Measurements from ENCODE around the gene NXT2. TPM values are rescaled to one million over a fixed set of nuclear protein-coding genes. Genes with fewer than 3 reads are reported as not detected.

NXT2 gene
- total and polyA plus RNA-seq, 10 of the 15 experiments (the other 5 are each of a cell fraction or from before 2014, with no cell fraction given): 10.8 to 38.1 (median 21.2) TPM

DNA sequence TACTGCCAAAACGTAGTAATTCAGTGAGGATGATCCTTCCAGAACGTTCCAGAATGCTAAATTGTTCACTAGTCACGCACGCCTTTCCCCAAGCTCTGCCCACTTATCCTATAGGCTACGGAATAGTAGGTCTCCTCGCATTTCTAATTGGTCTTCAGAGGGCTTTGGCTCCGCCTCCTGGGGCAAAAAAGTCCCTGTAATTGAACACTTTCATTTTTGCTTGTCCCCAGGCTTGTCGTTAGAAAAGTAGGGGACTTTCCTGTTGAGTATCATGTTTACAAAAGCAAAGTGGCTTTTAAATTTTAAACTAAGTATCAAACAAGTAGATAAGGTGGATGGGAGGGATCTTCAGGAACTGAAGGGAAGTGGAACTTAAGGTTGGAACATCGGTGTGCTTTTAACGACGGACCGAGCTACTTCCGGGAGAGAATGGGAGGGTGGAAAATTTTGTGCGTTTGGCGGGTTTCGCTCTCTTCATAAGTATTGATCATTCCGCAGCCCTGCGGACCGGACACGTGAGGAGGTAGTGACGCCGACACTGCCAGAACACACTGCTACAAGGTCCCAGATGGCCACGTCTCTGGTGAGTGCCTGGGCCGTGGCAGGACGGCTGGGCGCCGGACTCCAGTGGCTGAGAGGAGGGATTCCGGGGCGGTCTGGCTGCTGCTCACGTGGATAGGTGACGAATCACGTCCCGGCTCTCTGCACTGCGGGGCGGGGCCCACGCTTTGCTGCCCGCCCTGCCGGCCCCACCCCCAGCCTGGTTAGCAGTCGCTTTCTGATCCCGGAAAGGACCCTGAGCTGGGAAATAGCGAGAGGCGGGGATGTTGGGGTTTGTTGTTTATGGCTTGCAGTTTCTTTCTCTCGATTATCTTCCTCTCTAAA lies at the start of gene NXT2 (continued):
- TF ChIP-seq, protein P1, sequence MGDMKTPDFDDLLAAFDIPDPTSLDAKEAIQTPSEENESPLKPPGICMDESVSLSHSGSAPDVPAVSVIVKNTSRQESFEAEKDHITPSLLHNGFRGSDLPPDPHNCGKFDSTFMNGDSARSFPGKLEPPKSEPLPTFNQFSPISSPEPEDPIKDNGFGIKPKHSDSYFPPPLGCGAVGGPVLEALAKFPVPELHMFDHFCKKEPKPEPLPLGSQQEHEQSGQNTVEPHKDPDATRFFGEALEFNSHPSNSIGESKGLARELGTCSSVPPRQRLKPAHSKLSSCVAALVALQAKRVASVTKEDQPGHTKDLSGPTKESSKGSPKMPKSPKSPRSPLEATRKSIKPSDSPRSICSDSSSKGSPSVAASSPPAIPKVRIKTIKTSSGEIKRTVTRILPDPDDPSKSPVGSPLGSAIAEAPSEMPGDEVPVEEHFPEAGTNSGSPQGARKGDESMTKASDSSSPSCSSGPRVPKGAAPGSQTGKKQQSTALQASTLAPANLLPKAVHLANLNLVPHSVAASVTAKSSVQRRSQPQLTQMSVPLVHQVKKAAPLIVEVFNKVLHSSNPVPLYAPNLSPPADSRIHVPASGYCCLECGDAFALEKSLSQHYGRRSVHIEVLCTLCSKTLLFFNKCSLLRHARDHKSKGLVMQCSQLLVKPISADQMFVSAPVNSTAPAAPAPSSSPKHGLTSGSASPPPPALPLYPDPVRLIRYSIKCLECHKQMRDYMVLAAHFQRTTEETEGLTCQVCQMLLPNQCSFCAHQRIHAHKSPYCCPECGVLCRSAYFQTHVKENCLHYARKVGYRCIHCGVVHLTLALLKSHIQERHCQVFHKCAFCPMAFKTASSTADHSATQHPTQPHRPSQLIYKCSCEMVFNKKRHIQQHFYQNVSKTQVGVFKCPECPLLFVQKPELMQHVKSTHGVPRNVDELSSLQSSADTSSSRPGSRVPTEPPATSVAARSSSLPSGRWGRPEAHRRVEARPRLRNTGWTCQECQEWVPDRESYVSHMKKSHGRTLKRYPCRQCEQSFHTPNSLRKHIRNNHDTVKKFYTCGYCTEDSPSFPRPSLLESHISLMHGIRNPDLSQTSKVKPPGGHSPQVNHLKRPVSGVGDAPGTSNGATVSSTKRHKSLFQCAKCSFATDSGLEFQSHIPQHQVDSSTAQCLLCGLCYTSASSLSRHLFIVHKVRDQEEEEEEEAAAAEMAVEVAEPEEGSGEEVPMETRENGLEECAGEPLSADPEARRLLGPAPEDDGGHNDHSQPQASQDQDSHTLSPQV (IDR thresholded peaks at IDR 0.05): no peak
- TF ChIP-seq SIN3A (IDR thresholded peaks at IDR 0.05; ENCODE audit: low read depth, low read length): peak; percentile 76; the same call in 1 of the 2 replicates
- no peak for TF ChIP-seq SREBF2 (IDR thresholded peaks at IDR 0.05; ENCODE audit: low read length)
- no peak for TF ChIP-seq CHD4 (IDR thresholded peaks at IDR 0.05)
- no peak for TF ChIP-seq FOS (IDR thresholded peaks at IDR 0.05; ENCODE audit: borderline replicate concordance, extremely low read depth, insufficient read length)
- no peak for TF ChIP-seq ZNF384 (IDR thresholded peaks at IDR 0.05; ENCODE audit: borderline replicate concordance, low read depth, low read length)
- no peak for TF ChIP-seq PAX5 (IDR thresholded peaks at IDR 0.05; ENCODE audit: borderline replicate concordance, low read depth, low read length)
- TF ChIP-seq, protein P2, sequence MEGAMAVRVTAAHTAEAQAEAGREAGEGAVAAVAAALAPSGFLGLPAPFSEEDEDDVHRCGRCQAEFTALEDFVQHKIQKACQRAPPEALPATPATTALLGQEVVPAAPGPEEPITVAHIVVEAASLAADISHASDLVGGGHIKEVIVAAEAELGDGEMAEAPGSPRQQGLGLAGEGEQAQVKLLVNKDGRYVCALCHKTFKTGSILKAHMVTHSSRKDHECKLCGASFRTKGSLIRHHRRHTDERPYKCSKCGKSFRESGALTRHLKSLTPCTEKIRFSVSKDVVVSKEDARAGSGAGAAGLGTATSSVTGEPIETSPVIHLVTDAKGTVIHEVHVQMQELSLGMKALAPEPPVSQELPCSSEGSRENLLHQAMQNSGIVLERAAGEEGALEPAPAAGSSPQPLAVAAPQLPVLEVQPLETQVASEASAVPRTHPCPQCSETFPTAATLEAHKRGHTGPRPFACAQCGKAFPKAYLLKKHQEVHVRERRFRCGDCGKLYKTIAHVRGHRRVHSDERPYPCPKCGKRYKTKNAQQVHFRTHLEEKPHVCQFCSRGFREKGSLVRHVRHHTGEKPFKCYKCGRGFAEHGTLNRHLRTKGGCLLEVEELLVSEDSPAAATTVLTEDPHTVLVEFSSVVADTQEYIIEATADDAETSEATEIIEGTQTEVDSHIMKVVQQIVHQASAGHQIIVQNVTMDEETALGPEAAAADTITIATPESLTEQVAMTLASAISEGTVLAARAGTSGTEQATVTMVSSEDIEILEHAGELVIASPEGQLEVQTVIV (IDR thresholded peaks at IDR 0.05; ENCODE audit: borderline replicate concordance, partially characterized antibody): no peak
- no peak; the same call in 1 of the 2 replicates for TF ChIP-seq CREB1 (IDR thresholded peaks at IDR 0.05; ENCODE audit: low read depth)
- TF ChIP-seq CHD1 (IDR thresholded peaks at IDR 0.05; ENCODE audit: low read depth, low read length): no peak
- TF ChIP-seq GABPA (IDR thresholded peaks at IDR 0.05; ENCODE audit: low read depth): peak; percentile 97
- TF ChIP-seq NFYB (IDR thresholded peaks at IDR 0.05; ENCODE audit: insufficient read depth, low read depth, low read length): peak; percentile 71
- TF ChIP-seq, protein P3, sequence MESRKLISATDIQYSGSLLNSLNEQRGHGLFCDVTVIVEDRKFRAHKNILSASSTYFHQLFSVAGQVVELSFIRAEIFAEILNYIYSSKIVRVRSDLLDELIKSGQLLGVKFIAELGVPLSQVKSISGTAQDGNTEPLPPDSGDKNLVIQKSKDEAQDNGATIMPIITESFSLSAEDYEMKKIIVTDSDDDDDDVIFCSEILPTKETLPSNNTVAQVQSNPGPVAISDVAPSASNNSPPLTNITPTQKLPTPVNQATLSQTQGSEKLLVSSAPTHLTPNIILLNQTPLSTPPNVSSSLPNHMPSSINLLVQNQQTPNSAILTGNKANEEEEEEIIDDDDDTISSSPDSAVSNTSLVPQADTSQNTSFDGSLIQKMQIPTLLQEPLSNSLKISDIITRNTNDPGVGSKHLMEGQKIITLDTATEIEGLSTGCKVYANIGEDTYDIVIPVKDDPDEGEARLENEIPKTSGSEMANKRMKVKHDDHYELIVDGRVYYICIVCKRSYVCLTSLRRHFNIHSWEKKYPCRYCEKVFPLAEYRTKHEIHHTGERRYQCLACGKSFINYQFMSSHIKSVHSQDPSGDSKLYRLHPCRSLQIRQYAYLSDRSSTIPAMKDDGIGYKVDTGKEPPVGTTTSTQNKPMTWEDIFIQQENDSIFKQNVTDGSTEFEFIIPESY (IDR thresholded peaks at IDR 0.05): no peak
- TF ChIP-seq NR2C2 (IDR thresholded peaks at IDR 0.05; ENCODE audit: borderline replicate concordance, control insufficient read depth, insufficient read length, low read depth): no peak
- TF ChIP-seq, protein P4, sequence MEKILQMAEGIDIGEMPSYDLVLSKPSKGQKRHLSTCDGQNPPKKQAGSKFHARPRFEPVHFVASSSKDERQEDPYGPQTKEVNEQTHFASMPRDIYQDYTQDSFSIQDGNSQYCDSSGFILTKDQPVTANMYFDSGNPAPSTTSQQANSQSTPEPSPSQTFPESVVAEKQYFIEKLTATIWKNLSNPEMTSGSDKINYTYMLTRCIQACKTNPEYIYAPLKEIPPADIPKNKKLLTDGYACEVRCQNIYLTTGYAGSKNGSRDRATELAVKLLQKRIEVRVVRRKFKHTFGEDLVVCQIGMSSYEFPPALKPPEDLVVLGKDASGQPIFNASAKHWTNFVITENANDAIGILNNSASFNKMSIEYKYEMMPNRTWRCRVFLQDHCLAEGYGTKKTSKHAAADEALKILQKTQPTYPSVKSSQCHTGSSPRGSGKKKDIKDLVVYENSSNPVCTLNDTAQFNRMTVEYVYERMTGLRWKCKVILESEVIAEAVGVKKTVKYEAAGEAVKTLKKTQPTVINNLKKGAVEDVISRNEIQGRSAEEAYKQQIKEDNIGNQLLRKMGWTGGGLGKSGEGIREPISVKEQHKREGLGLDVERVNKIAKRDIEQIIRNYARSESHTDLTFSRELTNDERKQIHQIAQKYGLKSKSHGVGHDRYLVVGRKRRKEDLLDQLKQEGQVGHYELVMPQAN (conservative IDR thresholded peaks at IDR 0.05): no peak; the same call in 1 of the 2 replicates
- no peak; the same call in 1 of the 2 replicates for TF ChIP-seq SMARCA5 (IDR thresholded peaks at IDR 0.05)

All from GM12878 (cell line).